HG02981 (cell line): ENCODE measurements around the gene C13orf46.
"Not testable (repeated sequence)": the region's sequence is repeated elsewhere in the genome, so short reads cannot be mapped to it uniquely, and the experiment has no call there.

ENCODE experiments used
- ATAC-seq: cut with Tn5 transposase; IDR thresholded peaks from one replicate; pipeline ENCODE4 v1.9.1; 2021; ENCODE audit warnings: mild to moderate bottlenecking, moderate library complexity; ENCODE audit not compliant: unreplicated experiment

The C13orf46 gene

DNA sequence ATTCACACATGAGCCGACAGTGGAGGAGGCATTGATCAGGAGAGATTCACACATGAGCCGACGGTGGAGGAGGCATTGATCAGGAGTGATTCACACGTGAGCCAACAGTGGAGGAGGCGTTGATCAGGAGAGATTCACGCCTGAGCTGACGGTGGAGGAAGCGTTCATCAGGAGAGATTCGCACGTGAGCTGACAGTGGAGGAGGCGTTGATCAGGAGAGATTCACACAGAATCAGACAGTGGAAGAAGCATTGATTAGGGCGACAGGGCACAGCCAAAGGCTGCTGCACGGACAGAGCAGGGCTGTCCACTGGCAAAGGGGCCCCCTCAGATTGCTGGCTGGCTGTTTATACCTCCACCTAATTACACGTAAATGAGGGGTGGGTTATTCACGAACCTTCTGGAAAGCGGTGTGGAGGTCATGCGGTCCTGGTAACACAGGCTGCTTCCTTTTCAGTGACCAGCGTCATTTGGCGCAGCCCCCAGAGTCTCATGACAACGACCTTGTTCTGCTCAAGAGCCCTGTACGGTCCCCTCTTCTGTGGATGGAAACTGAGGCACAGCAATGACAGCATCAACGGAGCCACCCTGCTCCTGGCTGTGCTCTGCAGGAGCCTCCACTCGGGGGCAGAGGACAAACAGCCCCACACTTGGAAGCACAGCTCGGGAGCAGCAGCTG is 59.4 kb downstream of the C13orf46 start:
- ATAC-seq: no peak

DNA sequence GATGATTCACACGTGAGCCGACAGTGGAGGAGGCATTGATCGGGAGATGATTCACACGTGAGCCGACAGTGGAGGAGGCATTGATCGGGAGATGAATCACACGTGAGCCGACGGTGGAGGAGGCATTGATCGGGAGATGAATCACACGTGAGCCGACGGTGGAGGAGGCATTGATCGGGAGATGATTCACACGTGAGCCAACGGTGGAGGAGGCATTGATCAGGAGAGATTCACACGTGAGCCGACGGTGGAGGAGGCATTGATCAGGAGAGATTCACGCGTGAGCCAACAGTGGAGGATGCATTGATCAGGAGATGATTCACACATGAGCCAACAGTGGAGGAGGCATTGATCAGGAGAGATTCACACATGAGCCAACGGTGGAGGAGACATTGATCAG is 60.0 kb downstream of the C13orf46 start:
- not testable (repeated sequence) for ATAC-seq

- not testable (repeated sequence) for ATAC-seq
Measured at GRCh38 chr13:113913408-113913807, 60.5 kb downstream of the C13orf46 start.

DNA sequence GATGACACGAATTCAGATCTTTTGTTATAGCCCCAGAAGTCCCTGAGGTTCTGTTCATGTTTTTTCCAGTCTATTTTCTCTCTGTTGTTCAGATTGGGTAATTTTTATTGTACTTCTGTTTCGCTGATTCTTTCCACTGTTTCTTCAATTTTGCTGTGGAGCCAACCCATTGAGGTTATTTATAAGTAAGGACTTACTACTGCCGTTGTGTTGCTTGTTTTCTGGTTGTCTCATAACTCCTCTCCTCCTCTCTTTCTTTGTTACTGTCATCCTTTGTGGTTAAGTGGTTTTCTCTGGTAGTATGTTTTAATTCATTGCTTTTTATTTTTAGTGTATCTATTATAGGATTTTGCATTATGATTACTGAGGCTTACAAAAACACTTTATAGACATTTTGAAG is 61.3 kb downstream of the C13orf46 start:
- ATAC-seq: no peak

DNA sequence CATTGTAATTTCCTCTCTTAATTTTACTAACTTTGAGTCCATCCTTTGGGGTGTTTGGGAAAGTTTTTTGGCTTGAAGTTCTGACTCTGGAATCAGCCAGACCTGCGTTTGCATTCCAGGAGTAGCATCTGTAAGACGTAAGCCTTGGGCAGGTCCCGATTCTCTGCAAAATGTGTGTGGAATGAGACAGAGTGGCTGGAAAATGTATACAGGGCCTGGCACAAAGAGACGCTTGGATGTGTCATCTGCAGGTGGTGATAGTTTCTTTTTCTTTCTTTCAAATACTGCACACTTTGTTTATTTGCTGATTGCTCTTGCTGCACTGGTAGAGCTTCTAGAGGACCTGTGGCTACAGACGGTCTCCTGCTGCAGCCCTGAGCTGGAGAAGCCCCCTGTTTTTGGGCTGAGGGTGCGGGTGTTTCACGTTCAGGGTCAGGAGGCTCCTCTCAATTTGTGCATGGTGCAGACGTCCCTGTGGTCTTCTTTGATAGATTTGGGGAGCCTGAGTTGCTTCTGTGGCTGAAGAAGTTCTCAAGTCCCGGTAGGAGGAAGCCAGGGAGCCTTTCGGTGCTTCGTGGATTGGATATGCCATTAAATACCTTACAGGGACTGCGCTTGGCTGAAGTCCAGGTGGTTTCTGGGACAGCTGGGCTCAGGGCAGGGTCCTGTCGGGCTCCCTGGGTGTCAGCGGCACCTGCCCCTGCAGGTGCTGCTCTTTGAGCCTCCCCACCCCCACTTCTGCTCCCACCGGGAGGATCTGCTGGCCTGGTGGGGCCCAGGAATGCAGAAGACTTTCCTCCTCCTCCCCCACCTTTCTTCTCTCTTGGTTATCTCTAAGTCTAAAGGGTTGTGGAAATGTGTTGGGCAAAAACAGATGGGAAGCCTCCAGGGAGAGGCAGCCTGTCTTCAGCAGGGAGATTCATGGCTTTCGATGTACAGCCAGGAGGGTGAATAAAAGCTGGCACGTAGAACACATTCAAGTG is 66.0 kb downstream of the C13orf46 start:
- ATAC-seq: no peak

- no peak for ATAC-seq
Measured at GRCh38 chr13:113906571-113906970, 67.3 kb downstream of the C13orf46 start.

- ATAC-seq: no peak
Measured at GRCh38 chr13:113905942-113906341, 67.9 kb downstream of the C13orf46 start.

GRCh38 chr13:113905018-113905417 is 68.9 kb downstream of the C13orf46 start:
- no peak for ATAC-seq

GRCh38 chr13:113904411-113904810 is 69.5 kb downstream of the C13orf46 start:
- no peak for ATAC-seq

DNA sequence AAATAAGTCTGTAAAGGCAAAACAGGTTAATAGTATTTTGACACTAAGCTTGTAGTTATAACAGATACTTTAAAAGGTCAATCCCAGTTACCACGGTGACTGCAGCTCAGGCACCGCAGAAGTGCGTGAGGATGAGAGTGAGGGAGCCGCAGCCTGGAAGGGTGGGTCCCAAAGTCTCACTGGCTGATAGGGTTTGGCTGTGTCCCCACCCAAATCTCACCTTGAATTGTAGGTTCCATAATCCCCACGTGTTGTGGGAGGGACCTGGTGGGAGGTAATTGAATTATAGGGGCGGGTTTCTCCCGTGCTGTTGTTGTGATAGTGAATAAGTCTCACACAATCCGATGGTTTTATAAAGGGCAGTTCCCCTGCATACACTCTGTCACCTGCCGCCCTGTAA is 70.0 kb downstream of the C13orf46 start:
- no peak for ATAC-seq
